Measurements from ENCODE around the gene RNF150. TPM values are rescaled to one million over a fixed set of nuclear protein-coding genes. Genes with fewer than 3 reads are reported as not detected.

The RNF150 gene
- total RNA-seq, 1 donor from 2014 or later: 28.5 TPM

DNA sequence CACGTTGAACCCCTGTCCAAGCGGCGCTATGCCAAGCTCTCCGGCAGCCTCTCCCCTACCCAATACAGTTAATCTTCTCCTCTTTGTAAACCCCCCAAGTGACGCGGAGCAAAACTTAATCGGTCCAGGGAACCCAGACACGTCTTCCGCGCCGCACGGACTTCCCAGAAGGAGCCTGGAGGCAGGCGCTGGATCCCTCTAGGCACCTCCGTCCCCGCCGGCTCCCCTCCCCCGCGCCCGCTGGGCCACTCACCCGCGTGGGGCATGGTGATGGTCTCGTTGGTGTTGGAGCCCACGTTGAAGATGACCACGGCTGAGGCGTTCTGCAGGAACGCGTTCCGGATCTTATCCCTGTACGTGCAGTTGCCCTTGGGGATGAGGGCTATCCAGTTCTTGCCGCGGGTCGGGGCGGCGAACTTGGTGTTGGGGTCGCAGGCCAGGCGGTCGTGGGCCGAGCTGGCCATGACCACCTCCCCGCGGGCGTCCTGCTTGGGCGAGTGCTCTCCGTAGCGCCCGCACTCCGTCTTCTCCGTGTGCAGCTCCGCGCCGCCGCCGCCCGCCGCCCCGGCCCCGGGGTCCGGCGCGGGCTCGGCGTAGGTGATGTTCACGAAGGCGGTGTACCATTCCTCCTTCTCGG is 1.1 kb downstream of the RNF150 start:
- no peak for DNase-seq (ENCODE audit: low spot score in 2 of 2)
- no peak for FAIRE-seq

DNA sequence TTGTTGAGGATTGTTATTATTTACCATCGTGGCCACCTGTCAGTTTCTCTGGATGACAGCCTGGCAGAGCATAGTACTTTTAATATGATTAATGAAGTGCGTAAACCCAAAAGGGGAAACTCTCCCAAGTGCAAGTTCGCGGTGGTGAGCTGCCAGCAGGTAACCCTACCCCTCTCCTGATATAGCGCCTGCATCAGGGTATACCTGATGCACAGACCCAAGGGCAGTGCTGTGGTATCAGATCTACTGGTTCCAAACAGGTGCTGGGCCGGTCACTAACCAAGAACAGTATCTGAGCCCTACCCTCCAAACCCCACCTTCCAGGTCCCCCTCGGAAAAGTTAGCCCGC is 1.6 kb downstream of the RNF150 start:
- no peak for DNase-seq (ENCODE audit: low spot score in 2 of 2)
- FAIRE-seq: no peak

DNA sequence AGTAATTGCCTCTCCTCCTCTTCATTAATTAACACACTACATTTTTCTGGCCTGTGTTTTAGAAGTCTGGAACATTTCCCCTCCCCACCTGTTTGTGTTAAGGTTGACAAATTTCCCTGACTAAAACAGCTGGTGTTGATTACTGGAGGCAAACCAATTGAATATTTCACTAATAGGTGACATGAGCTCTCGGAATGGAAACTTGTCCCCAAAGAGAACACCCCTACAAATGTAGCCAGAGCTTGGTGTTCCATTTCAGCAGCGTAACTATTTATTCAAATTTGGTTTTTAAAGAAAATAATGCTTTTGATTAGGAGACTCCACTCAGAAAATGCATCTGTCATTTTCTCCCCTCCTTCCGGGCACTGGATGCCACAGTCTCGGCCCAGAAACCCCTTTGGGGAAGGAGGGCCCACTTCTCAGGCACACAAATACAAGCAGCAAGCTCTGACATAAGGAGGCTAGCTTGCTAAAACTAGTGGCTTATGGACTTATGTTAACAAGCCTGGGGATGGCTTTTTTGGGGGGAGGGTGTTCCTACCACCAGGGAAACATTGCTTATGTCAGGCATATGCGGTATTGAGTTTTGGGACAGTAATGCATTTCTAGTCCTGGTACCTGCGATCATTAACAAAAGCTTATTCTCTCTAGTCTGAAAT is 2.2 kb downstream of the RNF150 start:
- DNase-seq (ENCODE audit: low spot score in 2 of 2): no peak

DNA sequence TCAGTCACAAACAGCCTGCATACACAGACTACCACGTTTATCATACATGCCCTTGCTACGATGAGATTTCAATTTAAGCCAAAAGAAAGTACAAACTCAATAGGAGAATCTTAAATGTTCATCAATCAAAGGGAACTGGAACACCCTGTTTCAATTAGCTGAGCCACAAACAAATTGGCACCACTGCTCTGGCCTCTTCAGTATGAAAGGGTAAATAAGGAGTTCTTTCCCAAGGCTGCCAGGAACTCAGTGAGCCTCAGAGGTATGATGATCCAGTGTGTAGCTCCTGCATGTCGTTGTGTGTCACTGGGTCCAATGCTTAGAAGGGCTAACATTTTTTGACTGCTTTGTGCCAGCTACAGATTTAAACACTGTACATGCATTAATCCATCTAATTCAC is 5.4 kb downstream of the RNF150 start:
- FAIRE-seq: no peak
- no peak for DNase-seq (ENCODE audit: low spot score in 2 of 2)

More for the DNA sequence above, 2.2 kb downstream of the RNF150 start:
- no peak for FAIRE-seq

DNA sequence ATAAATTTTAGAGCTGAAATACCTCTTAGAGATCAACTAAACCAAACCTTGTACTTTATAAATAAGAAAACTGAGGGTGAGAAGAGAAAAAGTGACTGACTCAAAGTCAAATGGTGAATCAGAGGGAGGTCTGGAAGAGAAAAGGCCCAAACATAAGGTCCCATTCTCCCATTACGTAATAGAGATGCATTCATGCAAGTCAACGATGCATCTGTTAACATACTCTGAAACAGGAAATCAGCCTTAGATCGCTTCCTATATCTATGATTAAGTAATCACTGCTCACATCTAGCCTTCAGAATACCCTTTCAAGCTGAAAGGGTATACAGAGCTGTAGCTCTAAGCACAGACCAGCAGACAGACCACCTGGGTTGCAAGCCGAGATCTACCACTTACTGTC is 6.5 kb downstream of the RNF150 start:
- DNase-seq (ENCODE audit: low spot score in 2 of 2) (no peak), FAIRE-seq (no peak)

DNA sequence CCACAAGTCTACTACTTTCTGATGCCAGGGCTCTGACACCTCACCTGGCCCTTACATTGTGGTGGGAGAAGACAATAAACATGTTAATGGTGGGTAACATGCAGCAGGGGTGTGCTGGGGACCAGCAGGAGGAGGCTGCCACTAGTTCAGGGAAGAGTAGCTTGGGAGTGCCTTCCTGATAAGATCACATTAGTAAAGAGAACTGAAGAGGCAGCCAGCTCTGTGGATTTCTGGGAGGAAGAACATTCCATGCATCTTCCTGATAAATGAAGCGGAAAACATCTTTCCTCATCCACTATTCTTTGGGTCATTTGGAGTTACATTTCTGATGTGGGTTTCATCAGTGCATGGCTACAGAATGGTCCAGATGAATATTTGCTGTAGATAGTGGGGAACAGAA is 9.0 kb downstream of the RNF150 start:
- no peak for FAIRE-seq
- DNase-seq (ENCODE audit: low spot score in 2 of 2): no peak

DNA sequence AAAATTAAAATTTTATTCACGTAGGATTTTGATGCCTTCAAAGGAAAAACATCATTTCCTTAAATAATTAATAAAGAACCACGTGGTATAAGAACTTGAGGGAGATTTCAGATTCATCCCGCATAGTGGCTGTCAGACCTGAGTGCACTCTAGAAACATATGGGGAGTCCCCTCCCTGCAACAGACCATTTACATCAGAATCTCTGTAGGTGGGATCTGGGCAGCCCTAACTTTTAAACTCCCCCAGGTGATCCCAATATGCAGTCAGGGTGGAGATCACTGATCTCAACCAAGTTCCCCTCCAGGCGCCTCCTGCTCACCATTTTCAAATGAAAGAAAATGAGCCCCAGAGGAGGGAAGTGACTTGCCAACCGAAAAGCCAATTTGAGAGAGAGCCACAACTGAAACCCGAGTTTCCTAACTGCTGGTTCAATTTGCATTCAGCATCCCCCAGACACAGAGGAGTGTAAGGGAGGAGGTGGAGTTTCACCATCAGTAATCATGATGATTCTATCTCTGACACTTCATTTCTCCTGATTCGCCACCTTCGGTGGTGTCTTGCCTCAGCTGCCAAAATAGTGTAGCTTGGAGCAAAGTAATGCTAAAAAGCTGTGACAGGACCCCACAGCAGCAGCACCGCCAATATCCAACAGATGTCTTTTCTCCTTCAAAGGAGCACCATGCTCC is 11.4 kb downstream of the RNF150 start:
- no peak for DNase-seq (ENCODE audit: low spot score in 2 of 2)

DNA sequence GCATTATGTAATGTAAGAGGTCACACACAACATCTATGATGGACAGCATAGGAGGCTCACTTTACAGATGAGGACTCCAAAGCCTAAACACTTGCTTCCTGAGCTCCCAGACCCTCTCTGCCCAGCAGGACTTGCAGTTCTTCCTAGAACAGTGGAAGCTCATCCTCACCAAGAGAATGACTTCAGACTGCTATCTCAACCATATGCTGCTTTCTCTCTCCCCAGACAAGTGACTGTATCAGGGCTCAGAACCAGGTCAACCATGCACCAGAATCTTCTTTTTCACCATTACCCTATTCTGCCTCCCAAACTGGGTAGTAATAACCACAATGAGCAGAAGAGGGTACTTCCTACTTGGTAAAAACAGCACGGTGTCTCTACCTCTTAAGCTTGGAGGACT is 12.2 kb downstream of the RNF150 start:
- FAIRE-seq: no peak
- no peak for DNase-seq (ENCODE audit: low spot score in 2 of 2)

More for the DNA sequence above, 11.4 kb downstream of the RNF150 start:
- FAIRE-seq: no peak

DNA sequence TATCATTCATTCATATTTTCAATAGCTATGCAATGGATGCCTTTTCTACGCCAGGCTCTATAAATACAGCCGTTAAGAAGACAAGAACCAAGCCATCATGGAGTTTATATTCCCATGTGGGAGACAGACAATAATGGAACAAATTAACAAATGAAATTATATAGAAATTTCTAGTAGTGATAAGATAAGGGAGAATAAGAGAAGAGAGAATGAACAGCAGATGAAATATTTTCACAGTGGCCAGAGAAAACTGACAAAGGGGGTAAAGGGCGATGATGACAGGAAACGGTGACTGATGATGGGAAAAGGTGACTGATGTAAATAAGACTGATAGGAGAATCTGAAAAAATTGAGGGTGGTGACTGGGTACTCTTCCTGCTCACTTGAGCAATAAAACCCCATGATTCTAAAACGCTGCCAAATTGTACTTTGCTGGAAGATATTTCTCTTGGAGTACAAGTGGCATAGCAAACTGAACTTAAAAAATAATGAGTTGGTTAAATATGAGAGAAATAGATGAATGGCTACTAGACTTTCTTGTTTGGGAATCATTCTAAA is 13.2 kb downstream of the RNF150 start:
- DNase-seq (ENCODE audit: low spot score in 2 of 2): no peak
- FAIRE-seq: no peak

DNA sequence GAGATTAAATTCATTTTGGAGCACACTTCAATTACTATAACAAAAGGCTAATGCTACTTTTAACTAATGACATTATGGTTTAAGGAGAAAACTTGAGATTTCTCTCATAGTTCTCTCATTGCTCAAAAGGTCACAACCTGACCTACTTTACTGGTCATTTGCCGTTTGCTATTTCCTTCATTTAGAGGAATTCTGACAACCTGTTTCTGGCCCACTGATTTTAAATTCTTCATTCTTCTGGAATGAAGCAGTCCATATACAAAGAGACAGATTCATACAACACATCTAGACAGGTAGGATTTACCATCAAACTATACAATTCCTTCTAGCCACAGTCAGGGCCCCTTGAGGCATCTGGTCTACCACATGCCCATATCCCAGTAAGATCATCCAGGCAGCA is 14.2 kb downstream of the RNF150 start:
- DNase-seq (ENCODE audit: low spot score in 2 of 2) (no peak), FAIRE-seq (no peak)

DNA sequence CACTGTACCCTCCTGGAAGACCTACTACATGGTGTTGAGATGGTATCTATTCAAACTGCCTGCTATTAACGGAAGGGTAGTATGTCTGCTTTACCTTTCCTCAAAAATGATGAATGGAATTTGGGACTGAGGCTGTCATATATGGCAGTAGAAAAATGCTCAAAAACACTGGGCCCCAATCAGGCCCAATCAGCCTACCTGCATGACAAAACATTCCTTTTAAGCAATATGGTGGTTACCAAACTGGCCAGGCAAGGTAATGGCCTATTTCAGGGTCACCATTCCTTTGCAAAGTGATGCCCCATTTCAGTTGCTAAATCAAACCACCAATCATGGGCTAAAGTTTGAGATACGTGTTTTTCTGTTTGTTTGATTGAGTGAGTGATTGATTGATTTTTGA is 14.9 kb downstream of the RNF150 start:
- FAIRE-seq: no peak

DNA sequence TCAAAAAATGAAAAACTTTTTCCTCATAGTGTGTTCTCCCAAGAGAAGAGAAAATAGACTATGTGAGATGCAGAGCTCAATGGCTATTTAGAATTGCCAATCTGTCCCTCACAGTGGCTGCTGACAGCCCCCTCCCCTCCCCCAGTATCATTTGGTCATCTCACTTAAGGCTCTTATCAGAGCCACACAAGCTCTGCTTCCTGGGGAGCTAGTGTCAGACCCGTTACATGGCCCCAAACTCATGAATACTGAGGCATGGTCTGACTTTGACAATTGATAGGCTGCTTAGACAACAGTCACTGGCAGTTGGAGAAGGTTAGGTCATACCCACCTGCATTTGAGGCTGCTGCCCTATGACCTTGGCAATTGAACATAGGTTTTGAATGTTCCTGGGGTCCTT is 15.3 kb downstream of the RNF150 start:
- DNase-seq (ENCODE audit: low spot score in 2 of 2): no peak
- no peak for FAIRE-seq

More for the DNA sequence above, 14.9 kb downstream of the RNF150 start:
- no peak for DNase-seq (ENCODE audit: low spot score in 2 of 2)

DNA sequence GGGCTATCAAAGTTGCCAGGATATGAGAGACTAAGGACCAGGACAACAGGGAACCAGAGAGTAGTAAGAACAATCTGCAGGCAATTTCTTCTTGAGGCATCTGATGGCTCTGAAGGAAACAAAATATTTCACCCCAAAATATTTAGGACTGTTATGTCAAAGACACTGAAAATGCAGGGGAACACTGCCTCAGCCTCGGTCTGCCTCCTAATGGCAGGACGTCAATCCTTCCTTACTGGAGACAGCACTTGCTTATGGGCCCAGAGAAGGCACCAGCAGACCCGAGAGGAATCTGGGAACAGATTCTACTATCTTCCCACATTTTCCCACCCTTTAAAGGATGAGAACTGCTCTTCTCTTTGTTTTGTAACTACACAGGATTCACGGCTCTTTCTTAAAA is 23.3 kb downstream of the RNF150 start:
- DNase-seq (ENCODE audit: low spot score in 2 of 2) (no peak), FAIRE-seq (no peak)

DNA sequence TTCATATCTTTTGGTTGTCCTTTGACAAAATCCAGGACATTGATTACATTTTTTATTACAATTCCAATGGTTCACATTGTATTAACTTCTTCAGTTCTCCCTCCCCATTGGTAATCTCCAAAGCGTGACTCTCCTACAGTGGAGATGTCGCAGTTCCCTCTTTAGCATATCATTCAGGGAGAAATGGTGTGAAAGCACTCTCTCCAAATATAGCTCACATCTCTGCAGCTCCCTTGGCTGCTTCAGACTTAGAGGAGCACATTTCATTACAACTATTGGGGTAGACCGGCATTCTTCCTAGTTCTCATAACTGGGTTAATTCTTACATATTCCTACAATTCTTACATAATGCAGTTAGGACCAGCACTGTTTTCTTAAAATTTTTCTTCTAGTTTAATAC is 25.3 kb downstream of the RNF150 start:
- no peak for DNase-seq (ENCODE audit: low spot score in 2 of 2)
- no peak for FAIRE-seq

DNA sequence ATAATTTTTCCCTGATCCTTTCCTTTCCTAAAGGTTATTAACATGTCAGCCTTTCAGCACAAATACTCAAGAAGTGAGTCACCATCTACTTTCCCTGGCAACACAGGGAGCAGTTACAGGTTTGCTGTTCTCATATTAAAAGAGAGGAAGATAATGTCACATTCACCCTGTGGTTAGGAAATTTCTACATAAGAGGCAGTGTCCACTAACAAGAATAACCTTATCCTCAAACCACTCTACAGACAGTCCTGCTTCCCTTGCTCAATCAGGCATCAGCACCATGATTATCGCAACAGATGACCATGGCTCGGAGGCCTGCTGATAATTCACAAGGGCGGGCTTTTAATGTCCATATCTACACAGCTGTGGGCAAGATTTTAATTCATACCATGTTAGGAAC is 30.9 kb downstream of the RNF150 start:
- no peak for DNase-seq (ENCODE audit: low spot score in 2 of 2)

DNA sequence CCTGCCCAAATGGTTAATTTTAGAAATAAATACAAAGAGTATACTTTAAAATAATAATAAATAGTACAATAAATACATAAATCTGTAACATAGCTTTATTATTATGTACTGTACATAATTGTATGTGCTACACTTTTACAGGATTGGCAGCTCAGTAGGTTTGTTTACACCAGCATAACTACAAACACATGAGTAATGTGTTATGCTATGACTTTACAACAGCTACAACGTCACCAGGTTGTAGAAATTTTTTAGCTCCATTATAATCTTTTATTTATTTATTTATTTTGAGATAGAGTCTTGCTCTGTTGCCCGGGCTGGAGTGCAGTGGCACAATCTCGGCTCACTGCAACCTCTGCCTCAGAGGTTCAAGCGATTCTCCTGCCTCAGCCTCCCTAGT is 31.8 kb downstream of the RNF150 start:
- no peak for FAIRE-seq
- no peak for DNase-seq (ENCODE audit: low spot score in 2 of 2)

More for the DNA sequence above, 30.9 kb downstream of the RNF150 start:
- FAIRE-seq: no peak

DNA sequence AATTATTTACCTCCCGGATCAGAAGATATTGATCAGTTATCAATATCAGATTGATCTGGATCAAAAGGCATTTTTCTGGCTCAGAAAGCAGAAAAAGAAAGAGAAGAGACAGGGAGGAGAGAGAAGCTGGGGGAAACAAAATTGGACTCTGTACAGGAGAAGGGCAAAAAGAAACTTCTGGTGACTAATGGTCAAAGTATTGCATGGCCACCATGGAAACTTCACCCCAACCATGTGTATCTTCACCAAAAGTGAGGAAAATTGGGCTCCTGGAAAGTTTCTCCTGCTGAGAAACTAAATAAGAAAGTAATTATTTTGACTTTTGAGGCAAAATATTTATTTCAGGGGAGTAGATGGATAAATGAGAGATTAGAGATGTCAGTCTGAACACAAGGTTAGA is 33.9 kb downstream of the RNF150 start:
- FAIRE-seq (no peak), DNase-seq (ENCODE audit: low spot score in 2 of 2) (no peak)

DNA sequence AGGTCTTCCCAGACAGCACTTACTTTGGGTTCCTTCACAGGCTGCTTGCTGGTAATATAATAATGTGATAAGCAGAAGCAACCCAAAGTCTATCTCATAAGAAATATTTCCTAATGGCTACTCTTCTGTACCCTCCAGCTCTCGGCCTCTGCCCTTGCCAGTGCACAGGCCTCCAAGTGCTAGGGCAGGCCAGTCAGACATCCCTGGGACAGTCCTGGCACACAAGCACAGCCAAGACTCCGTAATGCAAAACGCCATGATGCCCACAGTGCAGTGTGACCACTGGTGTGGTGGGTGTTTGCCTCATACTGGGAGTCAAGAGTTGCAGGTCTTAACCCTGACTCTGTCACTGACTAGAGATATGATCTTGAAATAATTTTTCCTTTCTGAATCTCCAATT is 35.1 kb downstream of the RNF150 start:
- FAIRE-seq (no peak), DNase-seq (ENCODE audit: low spot score in 2 of 2) (no peak)

DNA sequence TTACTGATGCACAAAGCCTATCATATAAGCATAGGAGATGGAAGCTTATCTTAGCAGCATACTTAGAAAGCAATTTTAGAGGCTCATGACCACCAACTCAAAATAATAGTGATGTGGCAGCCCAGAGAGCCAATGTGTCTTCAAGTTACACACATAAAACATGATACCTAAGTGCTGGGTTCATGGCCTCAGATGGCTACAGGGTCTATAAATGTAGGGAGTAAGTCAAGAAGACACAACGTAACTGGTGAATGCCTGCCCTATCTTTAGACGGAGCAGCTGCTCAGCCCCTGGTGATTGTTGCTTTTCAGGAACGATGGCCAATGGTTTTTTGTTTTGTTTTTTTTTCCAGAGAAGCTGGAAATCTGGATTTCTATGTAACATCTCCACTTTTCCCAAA is 42.8 kb downstream of the RNF150 start:
- FAIRE-seq (no peak), DNase-seq (ENCODE audit: low spot score in 2 of 2) (no peak)

DNA sequence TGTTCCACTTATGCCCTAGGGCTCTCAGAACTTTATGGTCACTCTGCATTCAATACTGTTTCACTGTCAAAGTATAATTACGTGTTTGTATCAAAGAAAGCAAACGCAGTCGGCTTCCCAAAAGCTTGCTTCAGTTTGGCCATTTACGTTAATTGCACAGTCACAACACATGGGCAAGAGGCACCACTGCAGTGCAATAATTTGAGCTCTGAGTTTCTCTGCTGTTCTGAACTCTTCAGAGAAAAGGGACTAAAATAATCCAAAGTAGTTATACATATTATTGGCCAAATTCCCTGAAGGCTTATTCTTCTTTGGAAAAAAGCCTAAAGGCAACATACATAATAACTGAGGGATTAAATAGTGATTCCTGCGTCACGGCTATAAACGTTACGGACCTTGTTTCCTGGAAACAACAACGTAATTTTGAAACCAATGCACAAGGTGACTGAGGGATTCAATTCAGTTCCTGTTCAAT is 51.3 kb downstream of the RNF150 start:
- DNase-seq (ENCODE audit: low spot score in 2 of 2): no peak
- FAIRE-seq: no peak

DNA sequence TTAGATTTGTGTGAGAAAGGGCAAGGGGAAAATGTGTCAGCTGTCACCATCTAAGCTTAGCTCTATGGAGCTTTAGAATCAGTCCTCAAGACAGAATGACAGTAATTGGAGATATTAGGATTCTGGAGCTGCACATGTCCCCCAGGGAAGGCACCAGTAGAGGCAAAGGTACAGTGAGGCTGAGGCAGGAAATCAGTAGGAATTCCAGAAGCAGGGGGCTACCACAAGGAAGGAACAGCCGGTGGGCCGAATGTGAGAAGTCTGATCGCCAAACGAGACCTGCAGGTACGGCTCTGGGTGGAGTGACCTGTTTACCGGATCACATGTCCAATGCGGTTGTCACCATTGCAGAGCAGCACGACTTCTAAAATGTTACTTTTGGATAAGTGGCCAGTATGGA is 52.6 kb downstream of the RNF150 start:
- DNase-seq (ENCODE audit: low spot score in 2 of 2): no peak
- no peak for FAIRE-seq

Data from frontal cortex (tissue), 4 donors.